Stimulated activated CD4-positive, alpha-beta T cell treated with anti-CD3 and anti-CD28 coated beads, TNF-alpha, amount 100 ng/mL, for 1 hour (primary cell): Measurements from ENCODE around the gene GLRX5.

Source experiments
- DNase-seq, 3 donors: peaks; one replicate each; pipeline ENCODE4 v3.0.0-alpha.2; 2020; ENCODE audit warnings: low read depth in 3 of 3, low spot score in 1 of 3

GLRX5 gene

DNA sequence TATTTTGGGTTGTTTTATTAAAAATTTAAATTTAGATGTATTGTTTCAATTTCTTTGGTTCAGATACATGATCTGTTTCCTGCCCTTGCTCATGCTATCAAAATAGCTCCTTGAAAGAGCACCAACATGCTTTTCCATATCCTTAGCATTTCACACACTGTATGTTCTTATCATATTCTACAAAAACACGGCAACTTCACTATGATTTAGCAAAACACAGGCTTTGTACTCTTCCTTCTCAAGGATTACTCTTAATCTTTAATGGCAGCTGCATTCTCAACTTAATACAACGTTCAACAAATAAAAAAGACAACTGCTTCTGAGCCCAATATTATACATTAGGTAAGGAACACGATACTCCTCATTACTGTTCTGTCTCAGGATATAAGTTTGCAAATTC, 2.9 kb upstream of the GLRX5 start:
- DNase-seq, result no peak

DNA sequence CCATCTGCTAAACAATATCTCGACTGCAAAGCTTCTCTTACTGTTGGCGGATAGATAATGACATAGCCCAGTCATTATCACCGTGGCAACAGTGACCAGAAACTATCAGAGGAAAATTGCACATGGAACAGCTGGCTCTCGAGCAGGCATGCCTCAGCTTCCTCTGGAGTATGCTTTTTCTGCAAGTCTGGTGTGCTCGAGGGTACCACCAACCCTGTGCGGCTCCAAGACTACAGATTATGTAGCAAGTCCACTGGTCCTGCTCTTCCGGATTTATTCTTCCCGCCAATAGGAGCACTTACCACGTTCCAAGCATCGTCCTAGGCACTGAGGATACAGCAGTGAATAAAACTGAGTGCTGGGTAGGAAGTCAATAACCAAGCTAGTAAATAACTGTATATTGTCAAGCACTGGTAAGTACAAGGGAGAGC, 1.4 kb upstream of the GLRX5 start:
- no peak for DNase-seq

DNA sequence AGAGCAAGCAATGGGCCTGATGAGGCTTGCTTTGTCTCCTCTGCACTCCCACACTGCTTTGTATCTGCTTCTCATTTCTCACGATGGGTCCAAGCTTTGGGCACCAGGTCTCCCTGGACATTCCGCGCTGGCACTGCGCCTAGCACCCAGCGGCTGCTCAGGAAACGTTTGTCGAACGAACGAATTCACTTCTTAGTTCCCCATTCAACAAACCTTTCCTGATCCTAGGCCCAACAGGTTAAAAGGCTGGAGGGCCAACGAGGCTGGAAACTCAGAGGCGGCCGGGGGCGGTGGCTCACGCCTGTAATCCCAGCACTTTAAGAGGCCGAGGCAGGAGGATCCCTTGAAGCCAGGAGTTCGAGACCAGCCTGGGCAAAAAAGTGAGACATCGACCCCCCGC, 1.0 kb upstream of the GLRX5 start:
- DNase-seq, result no peak

DNA sequence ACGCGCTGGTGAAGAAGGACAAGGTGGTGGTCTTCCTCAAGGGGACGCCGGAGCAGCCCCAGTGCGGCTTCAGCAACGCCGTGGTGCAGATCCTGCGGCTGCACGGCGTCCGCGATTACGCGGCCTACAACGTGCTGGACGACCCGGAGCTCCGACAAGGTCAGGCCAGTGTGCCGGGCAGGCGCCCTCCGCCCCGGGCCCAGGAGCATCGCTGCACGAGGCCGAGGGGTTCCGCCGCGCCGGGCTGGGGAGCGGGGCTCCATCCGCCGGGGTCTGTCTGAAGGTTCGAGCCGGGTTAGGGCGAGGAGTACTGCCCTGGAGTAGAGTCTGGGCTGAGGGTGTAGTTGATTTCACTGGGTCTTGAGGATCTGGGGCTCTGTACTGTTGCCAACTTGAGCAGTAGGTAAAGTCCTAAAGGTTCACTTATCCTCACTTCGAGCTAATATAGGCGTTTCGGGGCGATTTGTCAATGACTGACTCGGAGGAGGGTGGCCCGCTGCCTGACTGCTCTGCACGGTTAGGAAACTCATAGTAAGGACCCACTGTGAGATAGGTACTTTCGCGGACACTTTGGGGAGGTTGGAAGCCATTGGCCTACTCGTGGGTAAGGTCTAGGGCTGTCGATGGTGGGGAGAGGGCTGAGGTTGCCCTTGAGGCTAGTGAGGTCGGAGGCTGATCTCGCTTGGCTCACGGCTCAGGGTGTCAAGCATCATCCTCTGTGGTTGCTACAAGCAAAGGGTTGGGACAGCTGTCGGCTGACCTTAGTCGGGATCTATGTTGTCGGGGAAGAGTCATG, 574 bp downstream of the GLRX5 start:
- no peak for DNase-seq

DNA sequence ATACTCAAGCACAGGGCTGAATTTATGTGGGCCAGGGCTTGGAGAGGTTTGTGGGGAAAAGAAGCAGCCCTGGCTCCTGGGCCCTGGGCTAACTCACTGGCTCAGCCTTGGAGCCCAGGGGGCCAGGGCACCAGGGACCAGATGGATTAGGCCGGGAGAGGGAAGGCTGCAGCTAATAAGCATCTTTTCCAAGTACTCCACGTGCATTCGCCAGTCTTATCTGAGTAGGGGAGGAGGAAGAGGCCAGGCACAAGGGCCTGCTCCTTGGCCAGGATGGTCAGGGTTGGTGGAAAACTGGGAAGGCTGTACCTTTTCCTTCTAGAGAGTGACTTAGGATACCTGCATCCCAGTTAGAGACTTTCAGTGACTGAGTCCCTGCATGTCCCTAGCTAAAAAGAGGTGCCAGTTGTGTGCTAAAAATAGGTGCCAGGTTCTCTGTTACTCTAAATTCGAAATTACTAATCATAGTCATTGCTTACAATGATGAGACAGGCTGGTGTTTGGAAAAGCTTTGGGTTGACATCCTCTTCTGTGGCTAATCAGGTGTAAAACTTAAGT, 1.3 kb downstream of the GLRX5 start:
- no peak for DNase-seq

DNA sequence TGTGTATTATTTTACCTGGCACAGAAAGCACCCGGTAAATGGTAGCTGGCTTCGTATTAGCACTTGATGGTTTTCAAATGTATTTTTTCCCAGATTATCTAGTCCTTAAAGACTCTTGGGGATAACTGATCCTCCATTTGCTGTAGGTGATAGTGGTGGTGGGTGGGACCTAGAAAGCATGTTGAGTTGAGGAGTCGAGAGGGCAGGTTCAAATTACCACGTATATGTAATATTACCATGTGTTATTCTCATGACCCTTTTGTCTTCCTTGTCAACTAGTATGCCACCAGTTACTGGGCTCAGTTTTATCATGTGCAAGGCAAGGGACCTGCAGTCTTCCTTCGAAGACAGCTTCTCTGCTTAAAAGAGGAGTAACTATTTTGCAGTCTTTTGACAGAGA, 1.8 kb downstream of the GLRX5 start:
- no peak for DNase-seq

DNA sequence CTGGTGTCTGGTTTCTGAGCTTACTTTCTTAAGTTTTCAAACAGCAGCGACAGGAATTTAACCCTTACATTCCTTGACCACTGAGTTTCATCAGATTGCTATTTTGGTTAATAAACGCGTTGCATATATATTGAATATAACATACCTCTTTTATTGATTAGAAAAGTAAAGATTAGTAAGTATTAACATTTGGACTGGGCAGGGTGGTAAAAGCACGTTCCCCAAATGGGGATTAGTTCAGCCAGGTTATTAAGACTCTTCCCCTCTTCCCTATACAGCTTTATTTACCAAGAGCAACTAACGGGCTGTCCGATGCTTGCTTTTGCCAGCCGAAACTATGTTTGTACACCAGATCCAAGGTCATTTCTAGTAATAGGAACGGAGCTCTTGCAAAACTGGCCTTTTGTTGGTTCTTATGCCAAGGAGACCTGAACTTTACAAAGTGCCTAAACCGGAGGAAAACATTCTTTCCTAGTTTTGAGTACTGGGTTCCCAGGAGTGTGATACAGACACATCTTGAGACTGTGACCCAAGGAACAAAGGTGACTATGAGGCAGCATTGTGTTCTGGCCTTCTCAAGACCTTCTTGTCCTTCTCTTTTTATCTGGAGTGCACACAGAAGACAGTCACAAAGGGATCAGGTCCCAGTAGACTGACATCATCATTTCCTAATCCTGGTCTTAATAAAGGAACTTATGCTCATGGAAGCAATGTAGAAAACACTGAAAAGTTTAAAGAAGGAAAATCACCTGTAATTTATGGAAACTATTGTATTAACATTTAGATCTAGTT, 2.6 kb downstream of the GLRX5 start:
- DNase-seq, result no peak

DNA sequence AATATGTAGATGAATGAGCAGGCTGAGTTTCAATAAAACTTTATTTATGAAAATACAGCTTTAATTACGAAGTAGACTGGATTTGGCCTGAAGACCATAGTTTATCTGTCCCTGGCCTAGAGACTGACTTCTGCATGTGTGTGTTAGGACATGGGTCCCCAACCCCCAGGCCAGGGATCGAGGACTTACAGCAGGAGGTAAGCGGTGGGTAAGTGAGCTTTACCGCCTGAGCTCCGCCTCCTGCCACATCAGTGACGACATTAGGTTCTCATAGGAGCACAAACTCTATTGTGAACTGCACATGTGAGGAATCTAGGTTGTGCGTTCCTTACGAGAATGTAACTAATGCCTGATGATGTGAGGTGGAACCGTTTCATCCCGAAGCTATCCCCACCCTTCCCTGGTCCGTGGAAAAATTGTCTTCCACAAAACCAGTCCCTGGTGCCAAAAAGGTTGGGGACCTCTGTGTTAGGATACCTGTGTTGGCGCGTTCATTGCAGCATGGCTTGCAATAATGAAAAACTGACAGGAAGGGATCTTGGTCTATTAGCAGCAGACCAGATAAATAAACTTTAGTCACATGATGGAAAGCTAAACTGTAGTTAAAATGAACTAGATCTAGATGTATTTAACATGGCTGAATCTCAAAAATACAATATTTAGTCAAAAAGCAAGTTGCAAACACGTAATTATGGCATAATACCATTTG, 4.1 kb downstream of the GLRX5 start:
- DNase-seq, result no peak

DNA sequence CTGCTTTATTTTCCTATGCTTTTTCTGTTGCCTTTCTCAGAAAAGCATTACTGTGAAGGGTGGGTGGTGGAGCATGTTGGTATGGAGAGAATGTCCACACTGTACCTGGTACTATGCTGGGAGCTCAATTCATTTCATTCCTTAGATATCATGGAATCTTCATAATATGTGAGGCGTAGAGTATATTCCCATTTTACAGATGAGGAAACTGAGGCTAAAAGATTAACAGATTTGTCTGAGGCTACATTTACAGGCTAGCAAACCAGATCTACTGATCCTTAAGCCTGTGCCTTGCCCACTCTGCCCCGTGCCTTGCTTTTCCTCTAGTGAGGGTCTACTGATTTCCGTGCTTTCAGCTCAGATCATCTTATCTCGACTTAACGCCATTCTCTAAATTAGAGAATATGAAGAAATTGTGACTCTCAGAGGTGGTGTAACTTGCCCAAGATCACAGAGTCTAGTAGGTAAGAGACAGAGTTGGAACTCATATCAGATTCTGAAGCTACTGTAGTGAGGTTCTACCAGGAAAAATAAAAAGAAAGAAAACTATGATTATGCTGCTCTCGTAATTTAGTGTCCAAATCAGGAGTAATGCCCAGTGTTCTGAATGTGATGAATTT, 5.5 kb downstream of the GLRX5 start:
- no peak for DNase-seq

DNA sequence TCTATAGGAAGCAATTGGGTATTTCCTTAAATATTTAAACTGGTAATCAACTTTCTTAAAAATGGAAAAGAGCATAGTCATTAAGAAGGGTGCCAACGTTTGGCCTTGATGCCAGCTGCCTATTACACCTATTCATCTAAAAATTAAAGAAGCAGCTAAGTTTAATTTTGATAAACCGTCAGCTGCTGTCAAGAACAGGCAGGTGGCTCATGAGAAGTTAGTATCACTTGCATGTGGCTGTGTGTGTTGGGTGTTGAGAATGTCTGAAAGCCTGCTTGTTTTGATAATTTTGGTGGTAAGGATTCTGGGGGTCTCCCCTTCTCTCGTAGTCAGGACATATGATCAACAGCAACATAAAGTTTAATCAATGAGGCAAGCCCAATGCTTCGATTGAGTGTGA, 6.5 kb downstream of the GLRX5 start:
- no peak for DNase-seq

DNA sequence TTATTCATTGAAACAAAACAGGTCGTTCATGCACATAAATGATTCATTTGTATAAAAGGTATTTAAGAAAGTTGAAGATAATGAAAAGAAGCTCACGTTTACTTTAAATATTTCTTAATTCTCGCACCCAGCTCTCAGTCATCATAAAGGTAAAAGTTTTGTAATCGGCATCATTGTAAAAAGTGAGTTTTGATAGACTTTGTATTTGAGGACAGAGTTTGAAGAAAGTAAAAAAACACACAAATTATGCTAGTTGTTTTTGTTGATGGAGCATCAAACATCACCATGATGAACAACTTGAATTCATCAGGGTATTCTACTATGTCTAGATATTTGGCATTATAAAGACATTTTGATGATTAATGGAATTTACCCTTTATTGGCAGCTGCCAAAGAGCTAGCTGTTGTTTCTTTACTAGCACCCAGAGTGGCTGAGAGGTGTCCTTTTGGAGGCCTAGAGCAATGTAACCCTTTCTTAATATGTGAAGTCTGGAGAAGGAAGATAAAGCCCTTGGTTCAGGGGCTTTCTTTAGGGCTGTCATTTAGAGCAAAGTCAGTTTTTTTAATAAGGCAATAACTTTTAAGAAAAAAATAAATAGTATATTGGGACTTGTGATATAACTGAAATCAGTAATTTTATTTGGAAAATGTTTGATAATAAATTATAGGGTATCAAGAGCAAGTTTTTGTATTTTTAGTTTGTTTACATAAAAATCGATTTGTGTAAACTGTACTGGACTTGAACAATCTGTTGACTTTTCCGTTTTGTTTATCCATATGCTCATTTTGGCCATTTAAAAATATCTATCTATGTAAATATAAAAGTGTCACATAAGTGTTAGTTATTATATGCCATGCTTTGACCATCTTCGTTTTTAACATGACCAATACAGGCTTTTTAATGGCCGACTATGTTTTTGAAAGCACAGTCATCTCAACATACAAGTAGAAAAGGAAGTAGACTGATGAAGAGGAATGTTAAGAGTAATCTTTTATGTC, 7.4 kb downstream of the GLRX5 start:
- no peak for DNase-seq

DNA sequence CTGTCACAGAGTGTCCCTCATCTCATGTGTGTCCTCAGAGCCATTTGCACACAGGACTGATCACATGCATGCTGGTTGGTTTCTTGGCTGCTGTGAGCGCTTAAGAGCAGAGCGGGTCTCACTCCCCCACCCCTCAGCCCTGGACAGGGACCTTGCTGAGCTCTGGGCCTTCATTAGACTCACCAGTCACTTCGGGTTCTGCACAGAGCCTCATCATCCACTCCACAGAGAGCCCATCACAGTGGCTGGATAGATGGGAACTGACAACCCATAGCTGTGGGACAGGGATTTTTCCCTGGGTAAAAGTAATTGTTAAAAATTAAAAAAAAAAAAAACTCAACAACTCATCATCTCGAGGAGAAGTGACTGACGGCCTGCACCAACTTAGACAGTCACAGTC, 8.2 kb downstream of the GLRX5 start:
- no peak for DNase-seq

DNA sequence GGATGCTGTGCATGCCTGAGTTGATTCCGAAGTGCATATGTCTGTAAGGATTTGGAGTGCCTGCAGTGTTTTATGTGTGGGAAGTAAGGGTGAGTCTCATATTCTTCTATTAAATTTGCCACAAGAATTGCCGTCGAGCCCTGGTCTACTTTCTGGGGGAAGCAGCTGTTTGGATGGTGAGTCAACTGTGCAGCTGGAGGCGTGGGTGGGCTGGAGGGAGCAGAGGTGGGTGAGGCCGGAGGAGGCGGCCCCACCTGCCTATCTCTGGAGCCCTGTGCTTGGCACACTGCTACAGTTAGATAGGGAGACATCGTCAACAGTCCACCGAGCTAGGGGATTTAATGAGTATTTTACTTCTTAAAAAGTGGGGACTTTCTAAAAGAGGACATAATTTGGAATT, 9.7 kb downstream of the GLRX5 start:
- no peak for DNase-seq

DNA sequence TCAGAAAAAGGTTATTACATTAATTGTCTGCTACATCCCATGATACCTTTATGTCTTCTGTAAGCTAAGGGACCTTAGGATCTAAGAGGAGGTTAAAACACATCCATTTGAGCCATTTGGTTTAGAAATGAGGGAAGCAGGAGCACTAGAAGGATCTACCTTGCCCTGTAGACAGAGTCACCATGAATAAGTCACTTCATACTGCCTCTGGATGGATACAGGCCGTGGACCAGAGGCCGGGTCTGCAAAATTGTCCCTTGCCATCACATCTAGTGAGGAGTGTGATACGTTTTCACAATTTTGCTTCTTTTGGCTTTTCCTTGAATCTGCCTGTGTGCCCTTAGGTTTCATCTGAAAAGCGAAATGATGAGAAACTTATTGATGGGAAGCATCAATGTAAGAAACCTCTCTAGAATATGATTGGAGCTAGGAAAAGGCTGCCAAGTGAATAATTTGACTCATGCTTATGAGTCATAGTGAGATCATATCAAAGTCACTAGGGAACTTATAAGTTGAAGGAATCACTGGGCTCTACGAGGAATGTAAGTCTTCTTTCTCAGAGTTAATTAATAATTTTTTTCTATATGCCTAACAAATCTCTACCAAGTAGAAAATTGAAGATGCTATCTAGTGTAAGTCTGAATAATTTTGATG, 10.8 kb downstream of the GLRX5 start:
- no peak for DNase-seq

DNA sequence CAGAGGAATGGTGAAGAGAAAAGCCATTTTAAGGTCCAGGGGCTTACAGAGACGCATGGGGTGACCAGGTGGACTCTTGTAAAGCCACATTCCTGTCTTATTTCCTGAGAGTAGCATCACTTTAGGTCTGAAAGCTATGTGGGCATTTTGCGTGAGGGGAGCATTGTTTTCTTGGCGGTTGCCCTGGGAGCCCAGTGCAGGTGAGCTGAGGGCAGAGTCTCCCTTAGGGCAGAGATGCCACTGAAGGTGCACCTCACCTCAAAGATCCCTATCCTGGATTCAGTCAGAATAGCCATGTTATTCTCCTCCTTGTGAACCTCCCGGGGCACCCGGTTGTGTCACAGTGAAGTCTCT, 12.4 kb downstream of the GLRX5 start:
- DNase-seq, result no peak

DNA sequence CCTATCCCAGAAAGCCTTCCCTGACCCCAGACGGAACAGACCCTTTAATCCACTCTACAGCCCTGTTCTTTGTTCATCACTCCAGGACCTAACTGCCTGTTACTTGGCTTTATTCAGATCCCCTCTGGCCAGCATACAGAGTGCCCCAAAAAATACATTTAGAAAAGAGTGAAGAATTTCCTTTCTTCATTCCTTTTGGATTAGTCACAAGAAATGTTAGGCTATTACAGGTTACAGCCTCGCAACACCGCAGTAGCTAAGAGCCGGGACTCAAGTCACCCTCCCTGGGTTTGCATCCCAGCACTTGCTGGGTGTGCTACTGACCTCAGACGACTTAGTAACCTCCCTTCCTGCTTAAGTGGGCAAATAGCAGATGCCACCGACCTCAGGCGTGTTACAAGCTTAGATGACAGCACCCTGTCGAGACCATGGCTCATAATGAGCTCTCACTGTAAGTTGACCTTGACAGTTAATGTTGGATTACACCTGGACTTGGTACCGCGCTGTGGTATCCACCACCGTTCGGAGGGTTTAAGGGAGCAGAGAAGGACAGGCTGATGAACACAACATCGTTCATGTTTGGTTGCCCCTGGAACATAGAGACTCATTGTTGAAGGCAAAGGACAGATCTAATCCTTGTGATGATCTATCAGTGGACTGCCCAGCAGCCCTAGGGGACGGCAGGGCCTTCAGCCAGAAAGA, 12.9 kb downstream of the GLRX5 start:
- DNase-seq, result no peak

DNA sequence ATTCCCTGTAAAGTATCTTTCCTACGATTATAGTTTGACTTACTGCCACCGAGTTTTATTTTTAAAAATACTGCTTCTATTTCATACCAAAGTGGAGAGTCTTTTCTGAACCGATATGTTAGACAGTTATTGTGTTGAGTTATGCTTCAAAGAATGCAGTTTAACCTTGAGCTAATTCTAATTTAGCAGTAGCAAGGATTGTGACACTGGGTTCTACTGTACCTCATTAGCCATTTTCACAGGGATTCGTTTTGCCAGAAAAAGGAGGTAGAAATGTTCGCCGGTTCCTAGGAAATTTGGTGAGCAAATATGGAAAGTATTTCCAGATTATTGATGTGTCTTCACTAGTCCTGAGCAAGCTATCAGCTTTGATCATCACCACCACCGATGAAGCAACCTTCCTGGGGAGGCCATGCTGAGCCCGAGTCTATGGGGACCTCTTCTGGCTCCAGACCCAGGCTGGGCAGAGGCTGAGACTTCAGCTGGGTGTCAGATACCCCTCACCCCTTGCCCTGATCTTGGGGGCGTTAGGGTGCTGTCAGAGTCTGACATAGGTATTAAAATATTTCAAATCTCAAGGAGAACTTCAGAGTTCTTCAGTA, 13.6 kb downstream of the GLRX5 start:
- DNase-seq, result no peak
